K562 (cell line): ENCODE results near the gene EFHB. TPM values are rescaled to one million over a fixed set of nuclear protein-coding genes. Genes with fewer than 3 reads are reported as not detected.
A peak's percentile ranks its signal among the peaks of the same experiment; 100 is the strongest.

ENCODE experiments used
- CBFA2T2 ChIP-seq: fragments of 450-650 bp; conservative IDR thresholded peaks from 2 replicates; pipeline ENCODE4 v1.6.1; 2017; ENCODE audit warnings: mild to moderate bottlenecking
- DEAF1 ChIP-seq: fragments of 450-650 bp; formaldehyde crosslinking; IDR thresholded peaks from 2 replicates; pipeline ENCODE4 v1.4.0; 2020; ENCODE audit warnings: mild to moderate bottlenecking, moderate library complexity
- DPF2 ChIP-seq: fragments of 450-650 bp; IDR thresholded peaks from 2 replicates; pipeline ENCODE4 v1.6.1; 2016
- ELK3 ChIP-seq: fragments of 450-650 bp; formaldehyde crosslinking; IDR thresholded peaks from 2 replicates; pipeline ENCODE4 v1.4.0; 2020; ENCODE audit warnings: mild to moderate bottlenecking
- GTF2E2 ChIP-seq: fragments of 200-800 bp; sonication (Bioruptor generic); IDR thresholded peaks from 2 replicates; pipeline ENCODE4 v1.6.1; 2016; ENCODE audit warnings: missing genetic modification characterization, missing compliant biosample characterization
- JUNB ChIP-seq: fragments of 450-650 bp; formaldehyde crosslinking; conservative IDR thresholded peaks from 2 replicates; pipeline ENCODE4 v1.4.0; 2020; ENCODE audit warnings: mild to moderate bottlenecking
- KDM4B ChIP-seq, 2 experiments: fragments of 450-650 bp in 1 of 2; sonication (generic) in 1 of 2; IDR thresholded peaks; 2 replicates each; pipeline ENCODE4 v1.6.1; 2016 to 2017; ENCODE audit warnings: borderline replicate concordance in 2 of 2, antibody characterized with exemption in 1 of 2, low read depth in 1 of 2, mild to moderate bottlenecking in 1 of 2
- MAFK ChIP-seq: IDR thresholded peaks from 2 replicates; pipeline ENCODE4 v1.6.1; 2011; ENCODE audit warnings: low read length, improper control_type of control experiment
- MYNN ChIP-seq, 2 experiments: sonication (generic); formaldehyde crosslinking in 1 of 2; IDR thresholded peaks; 2 replicates each; pipeline versions ENCODE4 v1.5.0 to v1.6.1; 2016 to 2020; ENCODE audit warnings: antibody characterized with exemption in 1 of 2, missing genetic modification reagents in 1 of 2
- RFX5 ChIP-seq: IDR thresholded peaks from 2 replicates; pipeline ENCODE4 v1.6.1; 2011; ENCODE audit warnings: low read depth, mild to moderate bottlenecking, improper control_type of control experiment, low read length
- SNAPC5 ChIP-seq: fragments of 250-450 bp; sonication (Bioruptor Pico); IDR thresholded peaks from 2 replicates; pipeline ENCODE4 v1.8.0; 2021; ENCODE audit warnings: moderate library complexity, mild to moderate bottlenecking, inconsistent platforms
- TBL1XR1 ChIP-seq, 2 experiments: IDR thresholded peaks; 2 replicates each; pipeline ENCODE4 v1.6.1; 2012; ENCODE audit warnings: improper control_type of control experiment in 2 of 2, low read length in 2 of 2, mild to moderate bottlenecking in 1 of 2
- TBP ChIP-seq: optimal IDR thresholded peaks from 2 replicates; pipeline ENCODE3; 2011; ENCODE audit warnings: low read depth, low read length, improper control_type of control experiment
- ZNF589 ChIP-seq: fragments of 200-800 bp; sonication (Bioruptor generic); IDR thresholded peaks from 2 replicates; pipeline ENCODE4 v1.6.1; 2016; ENCODE audit warnings: low read depth, missing genetic modification characterization, missing compliant biosample characterization
- ZNF699 ChIP-seq: fragments of 250-450 bp; sonication (Bioruptor Pico); IDR thresholded peaks from 2 replicates; pipeline ENCODE4 v1.8.0; 2021; ENCODE audit warnings: mild to moderate bottlenecking, moderate library complexity; ENCODE audit not compliant: insufficient replicate concordance
- ZNF740 ChIP-seq, 3 experiments: fragments of 200-800 bp in 1 of 3; sonication (Bioruptor generic) in 1 of 3; sonication (generic) in 1 of 3; formaldehyde crosslinking in 1 of 3; IDR thresholded peaks; 2 replicates each; pipeline versions ENCODE4 v1.6.1 to v1.8.0; 2016 to 2022; ENCODE audit warnings: mild to moderate bottlenecking in 2 of 3, missing compliant biosample characterization in 2 of 3, missing genetic modification characterization in 2 of 3, missing genetic modification reagents in 1 of 3
- polyA plus RNA-seq, 8 experiments: library from polyadenylated mRNA; depleted of rRNA in 4 of 8; stranded (reverse) in 5 of 8; unstranded in 3 of 8; fragments of >200 nt; fragmentation: Nextera tagmentation in 2 of 8; fragmentation: Illumina TruSeq in 1 of 8; extraction: Ambion mirVana in 2 of 8; extraction: Trizol in 1 of 8; gene quantifications; 2 replicates each; pipeline versions ENCODE4 v1.2.1 to v1.2.3, GENCODE V29; 2011 to 2014; ENCODE audit warnings: inconsistent platforms in 1 of 8, missing spikeins in 1 of 8
- total RNA-seq, 7 experiments: library from RNA; depleted of rRNA in 6 of 7; stranded (reverse); fragments of >200 nt in 6 of 7; fragmentation: Illumina TruSeq in 2 of 7; extraction: Trizol in 2 of 7; gene quantifications; 2 replicates each; pipeline versions ENCODE4 v1.2.1 to v1.2.3, GENCODE V29; 2011 to 2021; ENCODE audit warnings: low replicate concordance in 1 of 7
- TF ChIP-seq, protein P1 (sequence below): fragments of 450-650 bp; formaldehyde crosslinking; conservative IDR thresholded peaks from 2 replicates; pipeline ENCODE4 v1.4.0; 2022; ENCODE audit warnings: mild to moderate bottlenecking, missing genetic modification characterization
- TF ChIP-seq, protein P2 (sequence below): fragments of 450-650 bp; IDR thresholded peaks from 2 replicates; pipeline ENCODE4 v1.6.1; 2016; ENCODE audit warnings: low read depth, mild to moderate bottlenecking, moderate library complexity
- TF ChIP-seq, protein P3 (sequence below), 2 experiments: fragments of 450-650 bp; conservative IDR thresholded peaks; 2 replicates each; pipeline ENCODE4 v1.6.1; 2017; ENCODE audit warnings: mild to moderate bottlenecking in 2 of 2, moderate library complexity in 2 of 2

EFHB gene
- total and polyA plus RNA-seq, 9 of the 15 experiments (the other 6 are each of a cell fraction or from before 2014, with no cell fraction given), result 1.5 to 4.0 (median 1.8) TPM

GRCh38 chr3:19932422-19932821 is 1.6 kb downstream of the EFHB start (continued):
- TF ChIP-seq, protein P1, sequence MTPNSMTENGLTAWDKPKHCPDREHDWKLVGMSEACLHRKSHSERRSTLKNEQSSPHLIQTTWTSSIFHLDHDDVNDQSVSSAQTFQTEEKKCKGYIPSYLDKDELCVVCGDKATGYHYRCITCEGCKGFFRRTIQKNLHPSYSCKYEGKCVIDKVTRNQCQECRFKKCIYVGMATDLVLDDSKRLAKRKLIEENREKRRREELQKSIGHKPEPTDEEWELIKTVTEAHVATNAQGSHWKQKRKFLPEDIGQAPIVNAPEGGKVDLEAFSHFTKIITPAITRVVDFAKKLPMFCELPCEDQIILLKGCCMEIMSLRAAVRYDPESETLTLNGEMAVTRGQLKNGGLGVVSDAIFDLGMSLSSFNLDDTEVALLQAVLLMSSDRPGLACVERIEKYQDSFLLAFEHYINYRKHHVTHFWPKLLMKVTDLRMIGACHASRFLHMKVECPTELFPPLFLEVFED (CRISPR knock-in tag), result no peak
- TF ChIP-seq DPF2 (no peak), MAFK (no peak), ZNF740 (CRISPR knock-in tag; IDR thresholded peaks at IDR 0.05) (no peak), ZNF740 (tag; IDR thresholded peaks at IDR 0.05) (no peak), TBP (no peak), ZNF699 (CRISPR knock-in tag) (no peak), RFX5 (no peak), JUNB (CRISPR knock-in tag) (no peak), ZNF589 (CRISPR knock-in tag) (no peak), DEAF1 (CRISPR knock-in tag) (peak; percentile 10; the same call in 1 of the 2 replicates), MYNN (IDR thresholded peaks at IDR 0.05) (no peak), MYNN (CRISPR knock-in tag; IDR thresholded peaks at IDR 0.05) (no peak), KDM4B (IDR thresholded peaks at IDR 0.05; ENCODE audit: borderline replicate concordance in 2 of 2, low read depth in 1 of 2) (0 out of 4 replicates have a peak, but pooled peaks of 1 of the 2 experiments have one; percentile 8), SNAPC5 (no peak), GTF2E2 (tag) (no peak), TBL1XR1 (IDR thresholded peaks at IDR 0.05; ENCODE audit: low read length in 2 of 2) (no peak), CBFA2T2 (no peak), ELK3 (CRISPR knock-in tag) (no peak)
- TF ChIP-seq, protein P2, sequence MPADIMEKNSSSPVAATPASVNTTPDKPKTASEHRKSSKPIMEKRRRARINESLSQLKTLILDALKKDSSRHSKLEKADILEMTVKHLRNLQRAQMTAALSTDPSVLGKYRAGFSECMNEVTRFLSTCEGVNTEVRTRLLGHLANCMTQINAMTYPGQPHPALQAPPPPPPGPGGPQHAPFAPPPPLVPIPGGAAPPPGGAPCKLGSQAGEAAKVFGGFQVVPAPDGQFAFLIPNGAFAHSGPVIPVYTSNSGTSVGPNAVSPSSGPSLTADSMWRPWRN, result no peak
- TF ChIP-seq, protein P3, sequence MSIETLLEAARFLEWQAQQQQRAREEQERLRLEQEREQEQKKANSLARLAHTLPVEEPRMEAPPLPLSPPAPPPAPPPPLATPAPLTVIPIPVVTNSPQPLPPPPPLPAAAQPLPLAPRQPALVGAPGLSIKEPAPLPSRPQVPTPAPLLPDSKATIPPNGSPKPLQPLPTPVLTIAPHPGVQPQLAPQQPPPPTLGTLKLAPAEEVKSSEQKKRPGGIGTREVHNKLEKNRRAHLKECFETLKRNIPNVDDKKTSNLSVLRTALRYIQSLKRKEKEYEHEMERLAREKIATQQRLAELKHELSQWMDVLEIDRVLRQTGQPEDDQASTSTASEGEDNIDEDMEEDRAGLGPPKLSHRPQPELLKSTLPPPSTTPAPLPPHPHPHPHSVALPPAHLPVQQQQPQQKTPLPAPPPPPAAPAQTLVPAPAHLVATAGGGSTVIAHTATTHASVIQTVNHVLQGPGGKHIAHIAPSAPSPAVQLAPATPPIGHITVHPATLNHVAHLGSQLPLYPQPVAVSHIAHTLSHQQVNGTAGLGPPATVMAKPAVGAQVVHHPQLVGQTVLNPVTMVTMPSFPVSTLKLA (conservative IDR thresholded peaks at IDR 0.05), result peak in 1 of 2 experiments; percentile 9; a peak in 1 of 4 replicates
